ENCODE measurements around the gene PTGDR. TPM values are rescaled to one million over a fixed set of nuclear protein-coding genes. Genes with fewer than 3 reads are reported as not detected.

The PTGDR gene
- total RNA-seq, 1 experiment from 2014 or later, result not detected

DNA sequence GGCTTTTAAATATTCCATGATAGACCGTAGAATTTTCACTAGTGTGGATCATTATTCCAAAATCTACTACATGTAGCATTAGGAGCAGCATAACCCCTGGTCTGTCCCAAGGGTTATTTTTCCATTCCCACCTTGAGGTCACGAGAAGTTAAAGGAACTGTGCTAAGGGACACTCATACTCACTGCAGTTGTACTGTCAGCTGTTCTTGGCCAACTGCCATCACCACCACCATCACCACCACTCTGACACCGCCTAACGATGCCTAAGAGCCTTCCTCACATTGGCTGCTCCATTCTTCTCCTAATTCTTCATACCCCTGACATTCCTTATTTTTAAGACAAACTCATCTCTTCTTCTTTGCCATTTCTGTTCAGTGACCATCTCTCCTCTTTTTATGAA is 13.4 kb upstream of the PTGDR start:
- H4K20me1 ChIP-seq (ENCODE audit: insufficient read depth), result no peaks in the 10 kb centered on the region
- H3K4me3 ChIP-seq (replicated peaks in 1 of 2; ENCODE audit: low read depth in 1 of 2, low read length in 2 of 2), result no peak overlapping the region
- ATAC-seq (no peak), DNase-seq (ENCODE audit: low read depth, low spot score) (no peak)
- TF ChIP-seq YY1 (IDR thresholded peaks at IDR 0.05; ENCODE audit: extremely low read depth, insufficient replicate concordance, low read depth, low read length), result no peak
- TF ChIP-seq ELF1 (IDR thresholded peaks at IDR 0.05; ENCODE audit: borderline replicate concordance, low read depth), result no peak
- TF ChIP-seq POLR2AphosphoS5 (IDR thresholded peaks at IDR 0.05; ENCODE audit: low read depth, low read length), result no peak
- no peak for TF ChIP-seq ZBTB33 (IDR thresholded peaks at IDR 0.05; ENCODE audit: extremely low read depth, insufficient replicate concordance, low read length)
- TF ChIP-seq SIN3A (IDR thresholded peaks at IDR 0.05; ENCODE audit: low read depth), result no peak
- TF ChIP-seq, protein P1, sequence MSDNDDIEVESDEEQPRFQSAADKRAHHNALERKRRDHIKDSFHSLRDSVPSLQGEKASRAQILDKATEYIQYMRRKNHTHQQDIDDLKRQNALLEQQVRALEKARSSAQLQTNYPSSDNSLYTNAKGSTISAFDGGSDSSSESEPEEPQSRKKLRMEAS (IDR thresholded peaks at IDR 0.05), result no peak
- no peak for TF ChIP-seq TCF7L2 (IDR thresholded peaks at IDR 0.05; ENCODE audit: borderline replicate concordance, extremely low read depth, insufficient read depth, insufficient read length)
- no peak for TF ChIP-seq EZH2 (IDR thresholded peaks at IDR 0.05)
- no peak for TF ChIP-seq JUND (IDR thresholded peaks at IDR 0.05)
- ChIA-PET CTCF (no interaction called here), RAD21 (ENCODE audit: low non-redundant PET in 1 of 2, low total read pairs in 2 of 2, uncharacterized antibody in 2 of 2, unreplicated experiment in 2 of 2) (no interaction called here), POLR2A (no interaction called here)
- H3K27ac ChIP-seq (ENCODE audit: low read depth, low read length), result no peak overlapping the region
- BruUV-seq (replicated peaks), result no TSS peak
- intact Hi-C loops (cut with micrococcal nuclease), result no loop called here
- H3K27me3 ChIP-seq (ENCODE audit: insufficient read depth, low read length), result no peaks in the 10 kb centered on the region
- no peaks in the 10 kb centered on the region for H3K4me1 ChIP-seq (ENCODE audit: control insufficient read depth in 1 of 2, insufficient read depth in 2 of 2, low read length in 2 of 2)
- no peak overlapping the region for H3K4me2 ChIP-seq (ENCODE audit: low read length)
- H3K36me3 ChIP-seq (ENCODE audit: control insufficient read depth in 1 of 2, insufficient read depth in 2 of 2, low read length in 2 of 2), result no peaks in the 10 kb centered on the region
- H3K9ac ChIP-seq (ENCODE audit: low read length), result no peak overlapping the region
- no peaks in the 10 kb centered on the region for H3K79me2 ChIP-seq (ENCODE audit: insufficient read depth, low read length)
- peaks cover 3% of the 10 kb centered on the region; the same call in 1 of the 2 replicates for H3K9me2 ChIP-seq (ENCODE audit: insufficient read depth)
- no peaks in the 10 kb centered on the region for H3K9me3 ChIP-seq (ENCODE audit: control insufficient read depth in 1 of 2, insufficient read depth in 1 of 2, low read depth in 1 of 2, low read length in 2 of 2)
- no peak overlapping the region for H2AFZ ChIP-seq (ENCODE audit: low read depth, low read length, poor library complexity, severe bottlenecking)

All from HCT116 (cell line).